GM21390 (cell line): ENCODE results near the gene SULT1C2.
"Not testable (repeated sequence)": the region's sequence is repeated elsewhere in the genome, so short reads cannot be mapped to it uniquely, and the experiment has no call there.

Experiments used
- ATAC-seq: cut with Tn5 transposase; IDR thresholded peaks from one replicate; pipeline ENCODE4 v1.9.1; 2021; ENCODE audit not compliant: unreplicated experiment

SULT1C2 gene

GRCh38 chr2:108288534-108289106 lies at the start of gene SULT1C2:
Gene SULT1C2 (plus strand): TSS chr2:108288895. CDS start chr2:108293668, 4,773 bp downstream.
- ATAC-seq: no peak

- ATAC-seq: no peak
These were observed 48.9 kb upstream of the SULT1C2 start, which contains the start of gene SULT1C3 for GRCh38 chr2:108239786-108240185. Gene SULT1C3 (plus strand): TSS chr2:108239968. CDS start chr2:108247195, 7,227 bp downstream.

- ATAC-seq: no peak
These were observed 47.7 kb upstream of the SULT1C2 start for GRCh38 chr2:108240966-108241365.

- ATAC-seq: no peak
These were observed 45.1 kb upstream of the SULT1C2 start for GRCh38 chr2:108243566-108243965.

GRCh38 chr2:108244667-108245414 lies 43.9 kb upstream of the SULT1C2 start:
- no peak for ATAC-seq

GRCh38 chr2:108253106-108253505 lies 35.6 kb upstream of the SULT1C2 start:
- no peak for ATAC-seq

- no peak for ATAC-seq
These were observed 30.9 kb upstream of the SULT1C2 start for GRCh38 chr2:108257757-108258331.

GRCh38 chr2:108260773-108261172 lies 27.9 kb upstream of the SULT1C2 start:
- ATAC-seq: no peak

GRCh38 chr2:108262036-108262435 lies 26.7 kb upstream of the SULT1C2 start:
- no peak for ATAC-seq

- ATAC-seq: no peak
These were observed 25.3 kb upstream of the SULT1C2 start for GRCh38 chr2:108263401-108263800.

- ATAC-seq: no peak
These were observed 22.5 kb upstream of the SULT1C2 start for GRCh38 chr2:108266218-108266617.

- ATAC-seq: no peak
These were observed 21.6 kb upstream of the SULT1C2 start for GRCh38 chr2:108267101-108267500.

- no peak for ATAC-seq
These were observed 20.7 kb upstream of the SULT1C2 start for GRCh38 chr2:108268001-108268400.

GRCh38 chr2:108270346-108270745 lies 18.3 kb upstream of the SULT1C2 start:
- ATAC-seq: no peak

GRCh38 chr2:108270768-108271506 lies 17.8 kb upstream of the SULT1C2 start:
- no peak for ATAC-seq

- no peak for ATAC-seq
These were observed 16.9 kb upstream of the SULT1C2 start for GRCh38 chr2:108271691-108272253.

- no peak for ATAC-seq
These were observed 10.1 kb upstream of the SULT1C2 start for GRCh38 chr2:108278631-108279030.

- ATAC-seq: no peak
These were observed 9.2 kb upstream of the SULT1C2 start for GRCh38 chr2:108279468-108279867.

- no peak for ATAC-seq
These were observed 8.2 kb upstream of the SULT1C2 start for GRCh38 chr2:108280466-108280865.

GRCh38 chr2:108284566-108284965 lies 4.1 kb upstream of the SULT1C2 start:
- not testable (repeated sequence) for ATAC-seq

GRCh38 chr2:108285616-108286015 lies 3.1 kb upstream of the SULT1C2 start:
- no peak for ATAC-seq
